ENCODE data around the gene ZSCAN22. TPM values are rescaled to one million over a fixed set of nuclear protein-coding genes. Genes with fewer than 3 reads are reported as not detected.

Gene ZSCAN22
- total RNA-seq, 2 experiments from 2014 or later = 4.4 to 6.3 TPM

DNA sequence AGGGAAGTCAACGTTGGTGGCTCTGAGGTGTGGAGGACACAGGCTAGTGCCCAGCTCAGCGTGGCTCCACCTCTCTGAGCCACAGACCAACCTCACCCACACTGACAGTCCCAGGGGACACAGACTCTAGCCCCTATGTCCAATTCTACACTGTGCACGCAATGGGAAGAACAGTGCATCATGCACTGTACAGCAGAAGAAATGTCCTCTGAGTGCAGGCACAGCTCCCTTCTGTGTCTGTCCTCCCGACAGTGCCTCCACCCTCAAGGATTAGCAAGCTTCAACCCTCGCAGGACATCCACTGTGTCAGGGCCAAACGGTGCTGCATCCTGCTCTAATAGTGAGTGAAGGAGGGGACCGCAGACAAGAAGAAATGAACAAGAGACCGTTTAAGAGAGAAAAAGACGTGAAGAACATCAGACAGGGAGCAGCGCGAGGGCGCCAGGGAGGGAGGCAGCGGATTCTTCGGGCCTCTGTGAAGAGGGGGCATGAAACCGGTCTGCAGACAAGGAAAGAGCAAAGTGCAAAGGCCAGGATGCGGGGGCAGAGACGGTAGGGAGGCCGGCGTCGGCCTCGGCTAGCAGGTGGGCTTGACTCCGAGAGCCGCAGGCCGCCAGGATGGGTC, 53.4 kb downstream of the ZSCAN22 start:
- CTCF ChIA-PET = interaction anchor here (0.9 to 1.0 kb wide), 2 partner anchors 17 to 140 kb away, joined by 3 to 6 read pairs; partner anchors contain the start of genes ZBTB45 and ZNF497
- ATAC-seq = peak; percentile 0

DNA sequence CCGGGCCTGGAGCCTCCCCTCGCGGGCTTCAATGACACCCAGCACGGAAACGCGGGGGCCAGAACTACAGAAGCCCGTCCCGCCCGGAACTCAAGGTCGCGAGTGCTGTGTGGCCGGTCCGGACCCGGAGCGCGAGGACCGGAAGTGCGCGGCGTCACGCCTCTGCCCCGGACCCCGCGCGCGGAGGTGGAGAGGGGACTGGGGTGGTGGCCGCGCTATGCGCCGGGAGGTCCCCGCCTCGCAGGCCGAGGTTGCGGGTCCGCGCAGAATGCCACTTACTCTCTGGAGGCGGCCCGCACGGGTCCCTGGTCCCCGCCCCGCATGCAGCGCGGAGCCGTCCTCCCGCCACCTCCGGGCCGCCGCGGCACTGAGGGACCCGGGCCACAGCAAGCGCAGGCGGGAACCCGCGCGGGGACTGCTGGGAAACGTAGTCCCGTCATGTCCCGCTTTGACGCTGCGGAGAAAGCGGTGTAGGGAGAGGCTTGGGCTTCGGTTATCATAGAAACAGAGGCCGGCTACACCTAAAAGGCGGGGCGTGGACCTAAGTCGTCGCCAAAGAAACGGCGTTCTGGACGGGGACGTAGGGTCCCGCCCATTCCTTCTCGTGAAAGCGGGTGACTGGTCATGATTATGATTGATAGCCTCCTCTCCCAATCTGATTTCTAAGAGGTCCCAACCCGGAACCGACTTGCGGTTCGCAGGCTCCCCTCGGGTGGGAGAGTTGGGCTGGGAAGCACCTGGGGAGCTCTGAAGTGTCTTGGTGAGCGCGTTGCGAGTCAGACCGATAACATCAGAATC, 54.1 kb downstream of the ZSCAN22 start, which contains the start of gene ZNF837:
ZNF837 (minus strand) TSS at position 369 of the 798 bp plus-strand sequence. CDS start 11,698 bp downstream, outside the sequence.
- CTCF ChIA-PET = interaction anchor here (0.8 kb wide), 1 partner anchor 139 kb away, joined by 3 read pairs; the partner anchor contains the start of gene ZBTB45
- ATAC-seq (peak; percentile 89), DNase-seq (peak; percentile 99)
- peak within 1 kb of the TSS; percentile 93 for H3K4me3 Mint-ChIP-seq
- no peaks in the 10 kb centered on the region for H3K36me3 Mint-ChIP-seq
- no peaks in the 10 kb centered on the region for H3K9me3 Mint-ChIP-seq (ENCODE audit: low read depth)
- peak within 1 kb of the TSS; percentile 93 for H3K27ac Mint-ChIP-seq
- peaks cover 32% of the 10 kb centered on the region for H3K4me1 Mint-ChIP-seq
- H3K27me3 Mint-ChIP-seq = no peaks in the 10 kb centered on the region

More for the DNA sequence above, 53.4 kb downstream of the ZSCAN22 start:
- Mint-ChIP-seq H3K36me3 (no peaks in the 10 kb centered on the region), H3K9me3 (ENCODE audit: low read depth) (no peaks in the 10 kb centered on the region), H3K27me3 (no peaks in the 10 kb centered on the region), H3K4me1 (peaks cover 26% of the 10 kb centered on the region), H3K27ac (peak overlapping the region; percentile 93), H3K4me3 (peak overlapping the region; percentile 93)
- DNase-seq = no peak

DNA sequence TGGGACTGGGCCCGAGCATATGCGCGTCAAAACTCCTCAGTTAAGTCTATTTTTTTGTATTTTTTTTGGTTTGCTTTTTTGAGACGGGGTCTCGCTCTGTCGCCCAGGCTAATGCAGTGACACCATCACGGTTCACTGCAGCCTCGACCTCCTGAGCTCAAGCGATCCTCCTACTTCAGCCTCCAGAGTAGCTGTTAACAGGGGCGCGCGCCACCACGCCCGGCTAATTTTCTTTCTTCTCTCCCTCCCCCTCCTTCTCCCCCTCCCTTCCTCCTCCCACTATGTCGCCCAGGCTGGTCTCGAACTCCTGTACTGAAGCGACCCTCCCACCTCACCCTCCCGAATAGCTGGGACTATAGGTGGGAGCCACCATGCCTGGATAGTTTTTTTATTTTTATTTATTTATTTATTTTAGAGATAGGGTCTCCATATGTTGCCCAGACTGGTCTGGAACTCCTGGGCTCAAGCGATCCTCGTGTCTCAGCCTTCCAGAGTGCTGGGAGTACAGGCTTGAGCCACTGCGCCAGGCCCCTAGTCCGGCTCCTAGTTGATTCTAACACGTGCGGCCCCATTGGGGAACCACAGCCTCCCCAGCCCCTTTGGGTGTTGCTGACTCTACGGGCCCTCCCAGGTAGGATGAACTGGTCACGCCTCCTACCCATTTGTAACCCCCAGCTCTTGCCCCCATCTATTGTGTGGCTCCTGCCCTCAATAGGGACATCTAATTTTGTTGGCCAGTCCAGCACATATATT, 54.8 kb downstream of the ZSCAN22 start:
- Mint-ChIP-seq H3K4me1 (peaks cover 35% of the 10 kb centered on the region), H3K27ac (peak overlapping the region; percentile 93), H3K36me3 (no peaks in the 10 kb centered on the region), H3K4me3 (peak overlapping the region; percentile 93), H3K9me3 (ENCODE audit: low read depth) (no peaks in the 10 kb centered on the region), H3K27me3 (no peaks in the 10 kb centered on the region)
- DNase-seq (no peak), ATAC-seq (no peak)
- CTCF ChIA-PET = interaction anchor here (0.8 to 1.1 kb wide), 3 partner anchors 27 to 138 kb away, joined by 3 read pairs; partner anchors contain the start of genes ZBTB45 and ZNF584

DNA sequence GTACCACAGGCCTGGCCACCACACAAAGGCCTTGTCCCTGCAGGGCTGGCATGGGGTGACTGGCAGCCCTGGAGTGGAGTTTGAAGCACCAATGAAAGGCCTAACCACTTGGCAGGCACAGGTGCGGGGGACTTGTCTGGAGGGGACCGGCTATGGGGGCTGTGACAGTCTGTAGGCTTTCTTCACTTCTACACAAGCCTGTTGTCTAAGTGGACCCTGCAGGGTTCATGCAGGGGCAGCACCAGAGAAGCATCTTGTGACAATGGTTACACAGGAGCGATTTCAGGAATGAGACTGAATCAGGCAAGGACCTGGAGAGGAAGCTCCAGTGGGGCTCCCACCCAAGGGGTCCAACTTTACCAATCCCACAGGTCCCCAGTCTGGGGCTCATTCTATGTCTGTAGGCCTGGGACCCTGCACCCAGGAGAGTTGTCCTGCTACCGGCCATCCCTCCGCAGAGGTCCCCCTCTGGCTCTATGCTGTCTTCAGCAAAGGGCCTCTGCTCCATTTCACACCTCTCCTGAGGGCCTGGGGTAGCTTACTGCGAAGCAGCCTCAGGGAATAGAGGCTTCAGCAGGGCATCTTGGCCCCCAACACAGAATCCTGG, 56.3 kb downstream of the ZSCAN22 start:
- Mint-ChIP-seq H3K36me3 (peaks cover 3% of the 10 kb centered on the region), H3K9me3 (ENCODE audit: low read depth) (no peaks in the 10 kb centered on the region), H3K27ac (no peak overlapping the region), H3K27me3 (no peaks in the 10 kb centered on the region), H3K4me1 (peaks cover 42% of the 10 kb centered on the region), H3K4me3 (no peak overlapping the region)
- ATAC-seq (no peak), DNase-seq (no peak)
- CTCF ChIA-PET = no interaction called here

DNA sequence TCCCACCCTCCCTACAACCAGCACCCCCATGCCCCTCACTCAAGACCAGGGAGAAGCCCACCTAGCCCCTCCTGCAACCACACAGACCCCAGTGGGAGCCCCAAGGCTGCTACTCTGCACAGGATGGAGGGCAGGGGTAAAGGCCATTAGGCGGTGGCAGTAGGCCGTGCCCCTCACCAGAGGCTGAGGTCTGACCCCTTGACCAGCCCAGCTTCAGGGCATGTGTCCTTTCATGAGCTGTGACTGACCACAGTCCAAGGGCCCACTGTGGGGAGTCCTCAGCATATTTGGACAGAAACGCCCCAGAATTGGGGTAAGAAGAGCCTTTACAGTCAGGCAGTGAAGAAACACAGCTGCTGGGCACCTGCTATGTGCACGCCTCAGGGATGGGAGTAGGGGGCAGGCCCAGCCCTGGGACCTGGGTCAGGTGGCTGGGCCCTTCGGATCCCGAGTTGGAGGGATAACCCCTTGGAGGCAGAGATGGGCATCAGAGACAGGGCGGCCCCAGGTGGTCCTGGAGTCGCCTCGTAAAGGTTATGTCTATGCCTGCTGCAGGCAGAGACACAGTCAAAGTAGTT, 58.6 kb downstream of the ZSCAN22 start:
- DNase-seq = no peak
- Mint-ChIP-seq H3K27ac (peak overlapping the region; percentile 96), H3K27me3 (no peaks in the 10 kb centered on the region), H3K9me3 (ENCODE audit: low read depth) (no peaks in the 10 kb centered on the region), H3K36me3 (peaks cover 17% of the 10 kb centered on the region), H3K4me1 (peaks cover 38% of the 10 kb centered on the region), H3K4me3 (peak overlapping the region; percentile 98)
- CTCF ChIA-PET = no interaction called here
- no peak for ATAC-seq

DNA sequence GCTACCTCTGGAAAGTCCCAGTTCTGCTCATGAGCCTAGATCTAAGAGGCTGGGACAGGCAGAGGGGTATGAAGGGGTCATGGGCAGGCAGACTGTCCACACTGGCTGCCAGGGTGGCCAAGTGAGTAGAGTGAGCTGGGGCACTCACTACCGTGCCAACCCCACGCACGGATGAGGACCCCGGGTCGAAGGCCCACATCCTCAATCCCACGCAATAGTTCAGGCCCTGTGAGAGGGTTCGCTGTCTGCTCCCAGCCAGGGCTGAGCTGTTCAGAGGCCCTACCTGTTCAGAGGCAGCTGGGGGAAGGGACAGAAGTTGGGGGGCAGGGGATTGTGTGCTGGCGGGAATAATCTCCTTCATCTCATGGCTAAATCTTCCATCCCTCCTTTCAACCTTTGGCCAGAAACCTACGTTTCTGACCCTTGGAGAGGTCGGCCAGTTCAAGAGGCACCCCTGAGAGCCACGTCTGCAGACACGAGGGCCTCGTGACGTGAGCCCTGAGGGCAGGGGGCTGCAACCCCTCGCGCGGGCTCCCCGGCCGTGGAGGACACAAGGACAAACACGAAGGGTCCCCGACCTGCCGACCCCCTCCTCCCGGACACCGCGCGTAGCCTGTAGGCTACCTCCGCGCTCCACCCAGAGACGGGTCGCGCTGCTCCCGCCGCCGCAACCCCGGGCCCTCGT, 59.2 kb downstream of the ZSCAN22 start:
- CTCF ChIA-PET = no interaction called here
- ATAC-seq = no peak
- peaks cover 45% of the 10 kb centered on the region for H3K4me1 Mint-ChIP-seq
- H3K9me3 Mint-ChIP-seq (ENCODE audit: low read depth) = no peaks in the 10 kb centered on the region
- H3K27me3 Mint-ChIP-seq = no peaks in the 10 kb centered on the region
- no peak for DNase-seq
- H3K4me3 Mint-ChIP-seq = peak overlapping the region; percentile 98
- H3K36me3 Mint-ChIP-seq = peaks cover 23% of the 10 kb centered on the region
- H3K27ac Mint-ChIP-seq = peak overlapping the region; percentile 96

DNA sequence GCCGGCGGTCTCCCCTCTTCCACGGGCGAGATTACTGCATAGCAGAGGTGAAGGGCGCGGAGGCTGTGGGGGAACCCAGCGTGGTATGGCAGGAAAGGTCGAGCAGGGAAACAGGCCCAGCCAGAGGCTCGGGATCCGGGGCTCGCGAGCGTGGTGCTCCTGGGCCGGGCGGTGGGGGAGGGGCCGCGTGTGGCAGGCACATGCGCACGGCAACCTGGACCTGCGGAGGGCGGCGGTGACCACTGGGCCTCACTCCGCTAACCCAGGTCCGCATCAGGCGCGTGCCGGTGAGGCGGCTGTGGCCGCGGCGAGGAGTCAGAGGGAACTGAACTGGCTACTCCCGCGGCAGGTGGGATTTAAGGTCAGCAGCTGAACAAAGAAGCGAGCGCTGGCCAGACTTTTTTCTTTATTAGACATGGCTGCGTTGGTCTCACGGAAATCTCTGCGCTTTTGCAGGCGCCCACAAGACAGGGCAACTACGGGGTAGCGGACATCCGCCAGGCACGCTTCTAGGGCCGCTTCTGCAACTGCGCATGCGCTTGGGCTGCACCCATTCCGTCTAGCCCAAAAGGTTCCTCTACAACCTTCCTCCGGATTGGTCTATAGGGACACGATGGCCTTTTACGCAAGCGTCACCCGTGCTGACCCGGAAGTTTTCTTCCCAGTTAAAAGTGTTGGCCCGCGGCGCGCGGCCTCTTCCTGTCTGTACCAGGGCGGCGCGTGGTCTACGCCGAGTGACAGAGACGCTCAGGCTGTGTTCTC, 60.0 kb downstream of the ZSCAN22 start, which contains the start of gene RPS5:
RPS5 (plus strand) TSS at position 694 of the 762 bp plus-strand sequence. CDS start 869 bp downstream, outside the sequence.
- peaks cover 24% of the 10 kb centered on the region for H3K36me3 Mint-ChIP-seq
- no peaks in the 10 kb centered on the region for H3K27me3 Mint-ChIP-seq
- H3K4me1 Mint-ChIP-seq = peaks cover 47% of the 10 kb centered on the region
- peak within 1 kb of the TSS; percentile 96 for H3K27ac Mint-ChIP-seq
- ATAC-seq (peak; percentile 87), DNase-seq (peak; percentile 98)
- peak within 1 kb of the TSS; percentile 98 for H3K4me3 Mint-ChIP-seq
- CTCF ChIA-PET = interaction anchor here (1.1 to 1.5 kb wide), 2 partner anchors 13 to 133 kb away, joined by 5 to 6 read pairs; partner anchors contain the start of gene ZBTB45
- no peaks in the 10 kb centered on the region for H3K9me3 Mint-ChIP-seq (ENCODE audit: low read depth)

DNA sequence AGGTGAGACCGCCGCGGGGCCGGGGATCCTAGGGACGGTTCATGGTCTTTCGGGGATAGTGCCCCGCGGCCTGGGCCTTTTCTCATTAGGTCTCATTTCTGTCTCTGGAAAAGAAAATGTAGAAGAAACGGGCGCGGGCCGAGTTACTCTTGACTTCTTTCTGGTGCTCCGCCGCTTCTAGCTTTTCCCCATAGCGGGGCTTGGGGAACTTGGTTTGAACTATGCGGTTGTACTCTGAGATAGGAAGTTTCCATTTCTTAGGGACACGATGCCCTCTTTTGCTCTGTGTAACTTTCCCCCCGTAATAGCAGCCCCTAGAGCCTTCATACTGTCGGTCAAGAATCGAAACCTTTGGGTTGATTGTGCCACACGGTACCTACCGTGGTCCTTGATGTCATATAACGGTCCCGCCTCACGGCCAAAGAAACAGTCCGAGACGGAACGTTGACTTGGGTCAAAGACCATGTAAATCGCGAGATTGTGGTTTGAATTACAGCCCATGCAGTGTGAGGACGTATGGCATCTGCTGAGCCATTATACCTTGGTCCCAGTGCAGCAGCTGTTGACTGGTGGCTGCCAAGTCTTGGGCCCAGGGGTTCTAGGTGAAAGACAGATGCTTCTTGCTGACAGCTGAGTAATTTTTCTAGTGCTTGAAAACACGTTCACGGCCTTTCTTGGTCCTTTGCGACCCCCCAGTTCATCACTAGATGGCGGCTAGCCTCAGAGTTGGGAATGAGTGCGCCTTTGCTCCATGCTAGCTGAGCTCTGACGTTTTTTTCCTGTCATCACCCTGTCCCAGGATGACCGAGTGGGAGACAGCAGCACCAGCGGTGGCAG, 60.8 kb downstream of the ZSCAN22 start:
- Mint-ChIP-seq H3K9me3 (ENCODE audit: low read depth) (no peaks in the 10 kb centered on the region), H3K27me3 (no peaks in the 10 kb centered on the region), H3K4me3 (peak overlapping the region; percentile 98), H3K27ac (peak overlapping the region; percentile 96), H3K4me1 (peaks cover 45% of the 10 kb centered on the region), H3K36me3 (peaks cover 28% of the 10 kb centered on the region)
- no peak for DNase-seq
- peak; percentile 4 for ATAC-seq
- CTCF ChIA-PET = interaction anchor here (1.1 to 1.5 kb wide), 3 partner anchors 12 to 132 kb away, joined by 3 to 6 read pairs (median 5); partner anchors contain the start of genes ZBTB45 and ZNF584

DNA sequence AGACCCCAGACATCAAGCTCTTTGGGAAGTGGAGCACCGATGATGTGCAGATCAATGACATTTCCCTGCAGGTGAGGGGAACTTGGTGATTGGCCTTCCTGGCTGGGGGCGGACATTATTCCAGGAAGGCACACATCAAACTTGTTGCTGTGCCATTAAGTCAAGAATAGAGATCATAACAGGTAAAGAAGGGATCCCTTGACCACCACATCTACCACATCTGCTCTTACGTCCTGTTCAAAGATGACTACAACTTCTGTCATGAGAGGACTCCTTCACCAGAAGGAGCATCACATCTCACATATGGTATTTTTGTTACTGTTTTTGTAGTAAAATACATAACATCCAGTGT, 61.4 kb downstream of the ZSCAN22 start:
- CTCF ChIA-PET = interaction anchor here (1.2 to 1.5 kb wide), 2 partner anchors 20 to 131 kb away, joined by 3 to 6 read pairs; partner anchors contain the start of genes ZBTB45 and ZNF584
- Mint-ChIP-seq H3K27ac (peak overlapping the region; percentile 96), H3K9me3 (ENCODE audit: low read depth) (no peaks in the 10 kb centered on the region), H3K4me1 (peaks cover 50% of the 10 kb centered on the region), H3K36me3 (peaks cover 34% of the 10 kb centered on the region), H3K4me3 (peak overlapping the region; percentile 98), H3K27me3 (no peaks in the 10 kb centered on the region)
- no peak for ATAC-seq
- DNase-seq = no peak

Measured in activated CD8-positive, alpha-beta memory T cell treated with anti-CD3 and anti-CD28 coated beads, Interleukin-2, amount 10 ng/mL, durations not matched to agents 7 days and 5 days (primary cell).